Lower leg skin (tissue), 3 donors: ENCODE measurements around the gene HHLA2.

Experiments used
- CTCF ChIP-seq, 3 donors: fragments of 450-650 bp; IDR thresholded peaks; one replicate each; pipeline ENCODE4 v1.5.1; 2016; ENCODE audit warnings: antibody characterized with exemption in 3 of 3, mild to moderate bottlenecking in 3 of 3, moderate library complexity in 2 of 3
- POLR2A ChIP-seq, 2 donors: fragments of 450-650 bp; IDR thresholded peaks; one replicate each; pipeline ENCODE4 v1.6.1; 2016 to 2017; ENCODE audit warnings: antibody characterized with exemption in 2 of 2, mild to moderate bottlenecking in 1 of 2, moderate library complexity in 1 of 2

- TF ChIP-seq CTCF (IDR thresholded peaks at IDR 0.05): no peak
- no peak for TF ChIP-seq POLR2A (IDR thresholded peaks at IDR 0.05)
Observed at GRCh38 chr3:108315767-108316301, 19.5 kb downstream of the HHLA2 start.
